Measurements from ENCODE around the gene STXBP6. TPM values are rescaled to one million over a fixed set of nuclear protein-coding genes. Genes with fewer than 3 reads are reported as not detected.

STXBP6 gene
- polyA plus RNA-seq, 1 donor from 2014 or later: 14.6 TPM

- no peak overlapping the region for H3K27ac ChIP-seq (ENCODE audit: low read length)
- no peaks in the 10 kb centered on the region for H4K20me1 ChIP-seq (ENCODE audit: insufficient read depth)
- no peaks in the 10 kb centered on the region for H3F3A ChIP-seq (ENCODE audit: insufficient read depth, low read length, poor library complexity, severe bottlenecking)
- no peak overlapping the region for H3K4me2 ChIP-seq (ENCODE audit: low read length)
- H3K9me3 ChIP-seq (ENCODE audit: low read length): no peaks in the 10 kb centered on the region
- no peaks in the 10 kb centered on the region for H3K9me2 ChIP-seq (ENCODE audit: insufficient read depth, low read length)
- TF ChIP-seq REST (IDR thresholded peaks at IDR 0.05; ENCODE audit: borderline replicate concordance) (no peak), EZH2 (IDR thresholded peaks at IDR 0.05; ENCODE audit: borderline replicate concordance, insufficient read depth, low read length, poor library complexity, severe bottlenecking) (no peak), POLR2AphosphoS5 (IDR thresholded peaks at IDR 0.05) (no peak), EP300 (conservative IDR thresholded peaks at IDR 0.05; ENCODE audit: poor library complexity, severe bottlenecking) (no peak), MXI1 (conservative IDR thresholded peaks at IDR 0.05; ENCODE audit: poor library complexity, severe bottlenecking) (no peak), RAD21 (conservative IDR thresholded peaks at IDR 0.05) (no peak), SMC3 (conservative IDR thresholded peaks at IDR 0.05; ENCODE audit: poor library complexity) (no peak), TAF1 (IDR thresholded peaks at IDR 0.05; ENCODE audit: low read depth) (no peak)
- TF ChIP-seq, protein P1, sequence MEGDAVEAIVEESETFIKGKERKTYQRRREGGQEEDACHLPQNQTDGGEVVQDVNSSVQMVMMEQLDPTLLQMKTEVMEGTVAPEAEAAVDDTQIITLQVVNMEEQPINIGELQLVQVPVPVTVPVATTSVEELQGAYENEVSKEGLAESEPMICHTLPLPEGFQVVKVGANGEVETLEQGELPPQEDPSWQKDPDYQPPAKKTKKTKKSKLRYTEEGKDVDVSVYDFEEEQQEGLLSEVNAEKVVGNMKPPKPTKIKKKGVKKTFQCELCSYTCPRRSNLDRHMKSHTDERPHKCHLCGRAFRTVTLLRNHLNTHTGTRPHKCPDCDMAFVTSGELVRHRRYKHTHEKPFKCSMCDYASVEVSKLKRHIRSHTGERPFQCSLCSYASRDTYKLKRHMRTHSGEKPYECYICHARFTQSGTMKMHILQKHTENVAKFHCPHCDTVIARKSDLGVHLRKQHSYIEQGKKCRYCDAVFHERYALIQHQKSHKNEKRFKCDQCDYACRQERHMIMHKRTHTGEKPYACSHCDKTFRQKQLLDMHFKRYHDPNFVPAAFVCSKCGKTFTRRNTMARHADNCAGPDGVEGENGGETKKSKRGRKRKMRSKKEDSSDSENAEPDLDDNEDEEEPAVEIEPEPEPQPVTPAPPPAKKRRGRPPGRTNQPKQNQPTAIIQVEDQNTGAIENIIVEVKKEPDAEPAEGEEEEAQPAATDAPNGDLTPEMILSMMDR (IDR thresholded peaks at IDR 0.05; ENCODE audit: poor library complexity, severe bottlenecking): no peak
- no peaks in the 10 kb centered on the region for H3K36me3 ChIP-seq (ENCODE audit: insufficient read depth, low read length)
- H3K27me3 ChIP-seq (ENCODE audit: insufficient read depth, low read depth, low read length): no peaks in the 10 kb centered on the region
- H2AFZ ChIP-seq (ENCODE audit: low read depth, low read length): no peak overlapping the region
- H3K9ac ChIP-seq (ENCODE audit: low read length): no peak overlapping the region
- H3K79me2 ChIP-seq (replicated peaks; ENCODE audit: insufficient read depth, low read length): no peaks in the 10 kb centered on the region
- no peak overlapping the region for H3K4me3 ChIP-seq (ENCODE audit: low read length)
These were observed 164.5 kb downstream of the STXBP6 start for GRCh38 chr14:24885410-24885913.

GRCh38 chr14:24883576-24883975 is 166.4 kb downstream of the STXBP6 start:
- no peak overlapping the region for H3K9ac ChIP-seq (ENCODE audit: low read length)
- no peak overlapping the region for H3K27ac ChIP-seq (ENCODE audit: low read length)
- no peak overlapping the region for H3K4me3 ChIP-seq (ENCODE audit: low read length)
- H3K4me2 ChIP-seq (ENCODE audit: low read length): no peak overlapping the region
- no peaks in the 10 kb centered on the region for H3K9me3 ChIP-seq (ENCODE audit: low read length)
- no peaks in the 10 kb centered on the region for H3K79me2 ChIP-seq (replicated peaks; ENCODE audit: insufficient read depth, low read length)
- H4K20me1 ChIP-seq (ENCODE audit: insufficient read depth): no peaks in the 10 kb centered on the region
- no peak for TF ChIP-seq REST (IDR thresholded peaks at IDR 0.05; ENCODE audit: borderline replicate concordance)
- TF ChIP-seq MXI1 (conservative IDR thresholded peaks at IDR 0.05; ENCODE audit: poor library complexity, severe bottlenecking): no peak
- no peak for TF ChIP-seq RAD21 (conservative IDR thresholded peaks at IDR 0.05)
- TF ChIP-seq SMC3 (conservative IDR thresholded peaks at IDR 0.05; ENCODE audit: poor library complexity): no peak
- TF ChIP-seq POLR2AphosphoS5 (IDR thresholded peaks at IDR 0.05): no peak
- TF ChIP-seq TAF1 (IDR thresholded peaks at IDR 0.05; ENCODE audit: low read depth): no peak
- TF ChIP-seq EP300 (conservative IDR thresholded peaks at IDR 0.05; ENCODE audit: poor library complexity, severe bottlenecking): no peak
- TF ChIP-seq, protein P1 (IDR thresholded peaks at IDR 0.05; ENCODE audit: poor library complexity, severe bottlenecking): no peak
- TF ChIP-seq EZH2 (IDR thresholded peaks at IDR 0.05; ENCODE audit: borderline replicate concordance, insufficient read depth, low read length, poor library complexity, severe bottlenecking): no peak
- H3K9me2 ChIP-seq (ENCODE audit: insufficient read depth, low read length): no peaks in the 10 kb centered on the region
- no peaks in the 10 kb centered on the region for H3K36me3 ChIP-seq (ENCODE audit: insufficient read depth, low read length)
- H2AFZ ChIP-seq (ENCODE audit: low read depth, low read length): no peak overlapping the region
- H3K27me3 ChIP-seq (ENCODE audit: insufficient read depth, low read depth, low read length): no peaks in the 10 kb centered on the region
- no peaks in the 10 kb centered on the region for H3F3A ChIP-seq (ENCODE audit: insufficient read depth, low read length, poor library complexity, severe bottlenecking)

Data from neural cell (in vitro differentiated cells).